Choroid plexus epithelial cell (primary cell): ENCODE data around the gene NOX5.
A peak's percentile ranks its signal among the peaks of the same experiment; 100 is the strongest.

Experiments used
- DNase-seq: peaks from one replicate; pipeline ENCODE4 v3.0.0-alpha.2; 2010; ENCODE audit warnings: low read depth
- H3K4me3 ChIP-seq: 2 replicates; pipeline ENCODE4 v1.5.1; 2011; ENCODE audit warnings: low read depth, mild to moderate bottlenecking, control low read depth, low read length, moderate library complexity
- TF ChIP-seq, protein P1 (sequence below): conservative IDR thresholded peaks from 2 replicates; pipeline ENCODE4 v1.5.1; 2011; ENCODE audit warnings: low read depth, mild to moderate bottlenecking, control low read depth, inconsistent platforms, low read length, moderate library complexity

NOX5 gene

GRCh38 chr15:68991723-68992122, 22.8 kb upstream of the NOX5 start:
- TF ChIP-seq, protein P1, sequence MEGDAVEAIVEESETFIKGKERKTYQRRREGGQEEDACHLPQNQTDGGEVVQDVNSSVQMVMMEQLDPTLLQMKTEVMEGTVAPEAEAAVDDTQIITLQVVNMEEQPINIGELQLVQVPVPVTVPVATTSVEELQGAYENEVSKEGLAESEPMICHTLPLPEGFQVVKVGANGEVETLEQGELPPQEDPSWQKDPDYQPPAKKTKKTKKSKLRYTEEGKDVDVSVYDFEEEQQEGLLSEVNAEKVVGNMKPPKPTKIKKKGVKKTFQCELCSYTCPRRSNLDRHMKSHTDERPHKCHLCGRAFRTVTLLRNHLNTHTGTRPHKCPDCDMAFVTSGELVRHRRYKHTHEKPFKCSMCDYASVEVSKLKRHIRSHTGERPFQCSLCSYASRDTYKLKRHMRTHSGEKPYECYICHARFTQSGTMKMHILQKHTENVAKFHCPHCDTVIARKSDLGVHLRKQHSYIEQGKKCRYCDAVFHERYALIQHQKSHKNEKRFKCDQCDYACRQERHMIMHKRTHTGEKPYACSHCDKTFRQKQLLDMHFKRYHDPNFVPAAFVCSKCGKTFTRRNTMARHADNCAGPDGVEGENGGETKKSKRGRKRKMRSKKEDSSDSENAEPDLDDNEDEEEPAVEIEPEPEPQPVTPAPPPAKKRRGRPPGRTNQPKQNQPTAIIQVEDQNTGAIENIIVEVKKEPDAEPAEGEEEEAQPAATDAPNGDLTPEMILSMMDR, result no peak
- no peak overlapping the region for H3K4me3 ChIP-seq
- DNase-seq, result peak; percentile 36

DNA sequence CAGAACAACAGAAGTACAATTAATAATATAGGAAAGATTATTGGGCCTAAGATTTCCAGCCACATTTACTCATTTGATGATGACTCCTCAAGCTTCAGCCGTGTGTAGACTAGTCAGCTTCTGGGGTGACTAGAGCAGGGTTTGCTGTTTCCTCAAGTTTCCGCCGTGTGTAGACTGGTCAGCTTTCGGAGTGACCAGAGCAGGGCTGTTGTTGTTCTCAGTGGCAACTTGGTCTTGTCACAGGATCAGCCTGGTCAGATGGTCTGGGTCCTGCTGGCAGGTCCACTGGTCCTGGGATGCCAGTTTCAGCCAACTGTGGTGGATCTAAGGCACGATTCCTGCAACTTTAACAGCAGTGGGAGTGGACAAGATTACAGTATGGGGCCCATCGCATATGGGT, 21.8 kb upstream of the NOX5 start:
- no peak overlapping the region for H3K4me3 ChIP-seq
- TF ChIP-seq, protein P1, result no peak
- no peak for DNase-seq

GRCh38 chr15:68993276-68993675, 21.2 kb upstream of the NOX5 start:
- TF ChIP-seq, protein P1, result no peak
- H3K4me3 ChIP-seq, result no peak overlapping the region
- no peak for DNase-seq

DNA sequence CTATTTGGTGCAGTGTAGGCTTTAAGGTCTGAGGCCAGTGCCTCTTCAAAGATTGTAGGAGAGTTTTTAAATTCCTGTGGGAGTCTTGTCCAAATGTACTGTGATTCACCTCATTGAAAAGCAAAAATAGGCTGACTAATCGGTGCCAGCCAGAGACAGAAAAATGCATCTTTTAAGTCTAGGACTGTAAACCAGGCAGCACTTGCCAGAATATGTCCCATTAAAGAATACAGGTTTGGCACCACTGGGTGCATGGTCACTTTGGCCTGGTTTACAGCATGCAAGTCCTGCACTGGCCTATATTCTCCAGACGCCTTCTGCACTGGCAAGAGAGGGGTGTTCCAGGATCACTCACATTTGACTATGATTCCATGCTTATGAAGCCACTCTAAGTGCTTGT, 20.3 kb upstream of the NOX5 start:
- peak; percentile 56 for DNase-seq
- TF ChIP-seq, protein P1, result no peak
- H3K4me3 ChIP-seq, result no peak overlapping the region

GRCh38 chr15:68994981-68995761, 19.3 kb upstream of the NOX5 start:
- H3K4me3 ChIP-seq, result no peak overlapping the region
- TF ChIP-seq, protein P1, result no peak

DNA sequence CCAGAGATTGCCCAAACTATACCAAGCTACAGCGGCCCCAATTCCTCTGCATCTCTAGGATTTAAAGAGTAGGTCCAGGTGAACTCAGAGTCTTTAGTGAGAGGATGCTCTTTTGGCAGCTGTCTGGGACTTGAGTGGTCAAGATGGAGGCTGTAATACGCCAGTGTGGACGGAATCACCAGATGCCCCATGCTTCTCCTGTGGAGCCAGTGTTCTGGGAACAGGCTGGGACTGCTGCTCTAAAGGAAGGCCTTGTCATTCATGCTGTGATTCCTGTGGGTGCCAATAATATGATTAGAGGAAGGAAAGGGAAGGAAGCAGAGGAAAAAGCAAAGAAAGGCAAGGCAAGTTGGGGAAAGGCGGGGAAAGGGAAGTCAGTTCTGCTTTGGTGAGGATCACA, 17.4 kb upstream of the NOX5 start:
- H3K4me3 ChIP-seq, result no peak overlapping the region
- no peak for DNase-seq
- TF ChIP-seq, protein P1, result no peak

More at GRCh38 chr15:68994981-68995761, 19.3 kb upstream of the NOX5 start:
- peak; percentile 37 for DNase-seq
